GM18511 (cell line): ENCODE data around the gene PLEKHH1.

Source experiments
- ATAC-seq: cut with Tn5 transposase; IDR thresholded peaks from one replicate; pipeline ENCODE4 v1.9.1; 2021; ENCODE audit warnings: mild to moderate bottlenecking, moderate library complexity; ENCODE audit not compliant: unreplicated experiment

Gene PLEKHH1

DNA sequence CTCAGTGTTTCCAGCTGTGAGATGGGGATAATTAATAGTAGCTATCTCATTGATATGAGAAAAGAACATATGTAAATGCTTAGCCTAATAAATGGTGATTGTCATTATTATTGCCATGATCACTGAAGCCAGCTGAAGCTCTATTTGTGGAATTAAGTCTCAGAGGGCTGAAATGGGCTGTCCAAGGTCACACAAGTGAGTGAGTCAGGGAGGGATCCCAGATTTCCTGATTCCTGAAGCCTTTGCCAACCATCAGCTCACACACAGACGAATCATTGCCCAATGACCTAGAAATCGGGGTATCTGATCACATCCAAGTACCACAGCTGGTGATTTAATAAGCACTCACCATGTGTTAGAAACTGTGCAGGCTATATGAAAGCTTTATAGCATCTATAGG lies 23.0 kb upstream of the PLEKHH1 start:
- no peak for ATAC-seq

DNA sequence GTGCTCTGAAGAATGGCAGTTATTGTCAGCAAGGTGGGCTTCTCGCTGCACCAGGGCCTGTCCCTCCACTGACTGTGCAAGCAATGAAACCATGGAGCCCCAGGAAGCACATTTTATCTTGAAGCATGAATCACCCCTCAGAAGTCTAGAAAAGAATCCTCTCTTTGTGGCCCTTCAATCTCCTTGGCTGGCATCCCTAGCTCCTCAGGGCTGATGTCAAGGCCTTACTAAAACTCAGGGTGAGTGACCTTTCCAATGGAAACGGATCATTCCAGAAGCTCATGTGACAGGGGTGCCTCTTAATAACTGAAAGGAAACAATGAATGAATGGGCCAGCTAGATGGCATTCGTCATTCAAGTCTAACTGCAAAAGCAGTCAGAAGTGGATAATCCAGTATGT lies 22.3 kb upstream of the PLEKHH1 start:
- no peak for ATAC-seq

DNA sequence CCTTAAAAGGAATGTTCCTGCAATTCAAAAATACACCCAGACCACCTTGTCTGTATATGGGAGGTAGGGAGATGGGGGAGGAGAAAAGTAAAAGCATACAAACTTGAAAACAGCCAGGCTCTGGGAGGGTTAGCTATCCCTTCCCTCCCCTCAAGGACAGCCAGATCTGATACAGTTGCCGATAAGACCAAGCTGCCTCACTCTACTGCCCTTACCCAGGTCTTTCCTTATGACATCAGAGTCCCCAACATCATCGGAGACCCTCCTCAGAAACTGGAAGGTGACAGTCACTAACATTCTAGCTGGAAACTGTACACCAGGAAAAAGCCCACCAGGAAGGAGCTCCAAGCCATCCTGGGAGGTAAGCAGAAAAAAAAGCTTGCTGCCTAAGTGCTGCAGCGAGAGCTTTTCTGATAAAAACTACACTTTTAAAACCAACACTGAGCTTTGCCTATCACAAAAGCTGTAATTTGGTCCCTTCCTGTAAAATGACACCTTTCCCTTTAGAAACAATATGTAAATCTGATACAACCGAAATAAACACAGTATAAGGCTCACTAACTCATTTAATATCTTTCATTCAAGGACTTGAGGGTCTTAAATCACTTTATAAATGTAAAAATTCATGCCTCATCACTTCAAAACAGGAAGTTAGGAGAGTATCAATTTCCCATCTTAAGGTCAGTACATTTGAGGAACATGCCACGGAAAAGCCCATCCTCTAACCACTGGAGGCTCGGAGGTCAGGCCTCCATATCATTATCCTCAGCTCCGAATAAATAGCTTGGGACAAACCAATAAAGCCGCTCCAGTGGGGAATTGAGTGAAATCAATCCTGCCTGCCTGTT lies 20.4 kb upstream of the PLEKHH1 start:
- ATAC-seq, result no peak

DNA sequence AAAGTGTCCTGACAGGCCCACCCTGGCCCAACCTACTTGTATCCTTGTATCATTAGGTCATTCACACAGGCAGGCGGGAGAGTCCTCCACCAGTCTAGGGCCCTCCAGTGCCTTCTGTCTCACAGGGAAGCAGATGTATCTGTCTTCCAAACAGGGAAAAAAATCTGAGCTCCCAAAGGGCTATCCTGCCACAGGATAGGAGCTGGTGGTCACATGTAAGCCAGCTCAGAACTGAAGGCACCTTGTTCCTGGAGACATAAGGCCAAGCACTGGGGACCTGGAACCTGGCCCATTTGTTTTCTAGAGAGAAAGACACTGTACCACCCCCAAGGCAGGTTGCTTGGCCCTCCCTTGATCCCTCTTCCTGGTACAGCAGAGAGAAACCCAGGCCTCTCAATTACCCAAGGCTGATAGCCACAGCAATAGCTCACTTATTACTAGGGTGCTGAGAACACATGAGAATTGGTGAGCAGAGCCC lies 19.4 kb upstream of the PLEKHH1 start:
- no peak for ATAC-seq

DNA sequence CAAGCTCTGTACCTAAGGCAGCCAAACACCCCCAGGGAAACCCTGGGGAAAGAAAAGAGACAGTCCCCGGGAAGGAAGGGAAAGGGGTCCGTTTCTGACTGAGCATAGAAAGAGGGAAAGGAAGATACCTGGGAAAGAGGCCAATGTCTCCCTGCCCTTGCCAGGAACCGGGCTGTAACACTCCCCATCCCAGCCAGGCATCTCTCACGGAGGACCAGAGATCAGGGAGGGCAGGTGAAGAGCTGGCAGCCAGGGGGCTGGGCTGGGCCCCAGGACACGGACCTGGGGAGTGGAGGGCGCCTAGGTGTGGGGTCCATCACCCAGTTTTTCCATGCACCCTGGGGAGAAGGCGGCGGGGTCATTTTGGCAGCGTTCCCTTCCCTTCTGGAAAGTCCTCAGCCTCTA lies 18.9 kb upstream of the PLEKHH1 start:
- ATAC-seq, result no peak

DNA sequence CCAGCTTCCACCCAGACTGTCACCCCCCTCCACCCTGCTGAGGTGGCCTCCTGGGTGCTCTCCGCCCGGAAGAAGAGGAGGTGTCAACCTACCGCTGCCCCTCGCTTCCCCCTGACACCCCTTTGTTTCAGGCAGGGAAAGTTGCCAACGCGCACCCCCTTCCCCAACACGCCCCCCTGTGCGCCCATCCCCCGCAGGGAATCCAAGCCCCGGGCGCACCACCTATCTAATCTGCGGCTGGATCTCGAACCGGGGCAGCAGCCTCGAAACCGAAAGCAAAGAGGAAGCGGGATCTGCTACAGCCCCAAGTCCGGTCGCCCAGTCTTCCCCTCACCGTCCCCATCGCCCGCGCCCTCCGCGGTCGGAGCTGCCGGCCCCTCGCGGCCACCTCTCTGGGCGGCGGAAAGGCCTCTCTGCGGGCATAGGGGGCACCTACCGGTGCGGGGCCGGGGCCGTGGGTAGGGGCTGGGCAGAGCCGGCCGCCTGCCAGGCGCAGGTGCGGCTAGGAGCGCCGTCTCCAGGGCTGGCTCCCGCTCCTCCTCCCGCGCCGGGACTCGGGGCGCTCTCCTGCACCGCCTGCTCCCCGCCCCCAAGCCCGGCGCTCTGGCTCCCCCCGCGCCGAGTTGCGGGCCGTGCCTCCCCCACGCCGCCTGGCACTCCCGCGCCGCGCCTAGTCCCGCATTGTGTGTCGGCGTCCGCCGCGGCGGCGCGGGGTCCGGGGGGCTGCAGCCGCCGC lies 18.3 kb upstream of the PLEKHH1 start:
- ATAC-seq, result peak; percentile 54

DNA sequence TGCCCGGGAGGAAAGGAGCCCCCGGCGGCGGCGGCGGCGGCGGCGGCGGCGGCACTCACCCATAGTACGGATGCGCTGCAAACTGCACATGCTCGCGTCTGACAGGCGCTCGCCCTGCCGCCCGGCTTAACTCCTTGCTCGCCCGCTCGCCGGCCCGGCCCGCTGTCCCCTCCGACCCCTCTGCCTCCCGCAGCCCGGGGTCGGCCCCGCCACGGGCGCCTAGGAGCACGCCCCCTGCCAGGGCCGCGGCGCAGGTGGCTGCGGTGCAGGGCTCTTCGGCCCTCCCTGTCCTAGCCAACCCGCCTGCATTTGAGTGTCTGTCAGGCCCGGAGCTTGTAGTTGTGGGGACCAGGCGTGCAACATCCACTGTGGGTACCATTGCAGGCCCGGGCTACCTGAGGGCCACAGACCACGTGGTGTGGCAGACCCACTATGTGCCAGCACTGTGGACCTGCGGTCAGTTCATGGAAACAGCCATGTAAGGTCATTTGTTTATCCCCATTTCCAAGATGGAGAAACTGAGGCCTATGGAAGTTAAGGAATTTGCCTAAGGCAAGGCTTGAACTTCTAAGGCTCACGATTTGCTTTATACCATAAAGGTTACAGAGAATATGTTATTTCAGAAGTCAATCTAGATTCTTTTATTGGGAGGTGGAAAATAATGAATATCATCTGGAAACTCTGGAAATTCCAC lies 17.6 kb upstream of the PLEKHH1 start:
- peak; percentile 51 for ATAC-seq

DNA sequence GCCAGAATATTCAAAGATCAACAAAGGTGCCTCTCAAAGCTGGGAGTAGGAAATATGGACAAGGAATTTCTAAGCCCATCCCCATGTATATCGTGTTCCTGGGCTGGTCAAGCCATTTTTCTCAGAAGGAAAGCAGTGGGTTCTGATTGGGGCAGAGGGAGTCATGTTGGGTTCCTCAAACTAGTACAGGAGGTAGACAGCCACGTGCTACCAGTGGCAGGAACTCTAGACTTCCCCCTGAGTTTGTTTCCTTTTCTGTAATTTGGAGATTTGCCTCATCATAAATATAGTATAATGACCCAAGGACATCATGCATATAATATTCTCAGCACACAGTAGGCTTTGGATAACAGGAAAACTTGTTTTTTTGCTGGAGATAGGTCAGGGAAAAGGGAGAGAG lies 16.4 kb upstream of the PLEKHH1 start:
- ATAC-seq, result no peak

DNA sequence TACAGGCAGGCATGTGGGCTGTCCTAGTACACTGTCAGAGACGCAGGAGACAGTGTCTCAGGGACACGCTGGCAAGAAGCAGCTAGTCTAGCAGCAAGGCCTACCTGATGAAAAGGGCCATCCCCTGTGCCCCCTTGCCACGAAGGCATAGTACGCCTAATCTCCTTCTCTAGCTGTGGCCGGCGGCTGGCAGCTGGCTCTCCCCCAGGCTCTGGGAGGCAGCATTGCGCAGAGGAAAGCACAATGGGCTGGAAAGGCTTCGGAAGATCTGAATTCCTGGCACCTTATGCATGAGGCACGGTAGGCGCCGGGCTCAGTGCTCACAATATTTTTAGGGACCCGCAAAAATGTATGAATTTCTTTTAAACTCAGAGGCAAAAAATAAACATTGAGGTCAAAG lies 16.0 kb upstream of the PLEKHH1 start:
- ATAC-seq, result no peak

DNA sequence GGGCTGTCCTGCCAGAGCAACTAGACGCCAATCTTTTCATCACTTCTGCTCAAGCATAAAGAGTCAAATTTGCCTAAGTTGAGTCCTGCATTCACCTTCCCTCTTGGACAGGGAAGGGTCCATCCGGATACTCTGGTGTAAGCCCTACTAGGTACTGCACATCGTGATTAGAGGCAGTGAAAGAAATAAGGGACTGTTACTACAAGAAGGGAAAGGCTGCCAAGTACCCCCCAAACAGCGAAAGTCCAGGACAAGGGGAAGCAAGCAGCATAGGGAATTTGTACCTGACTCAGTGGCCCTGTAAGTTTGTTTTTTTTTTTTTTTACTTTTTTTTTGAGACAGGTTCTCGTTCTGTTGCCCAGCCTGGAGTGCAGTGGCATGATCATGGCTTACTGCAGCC lies 13.7 kb upstream of the PLEKHH1 start:
- ATAC-seq, result no peak

DNA sequence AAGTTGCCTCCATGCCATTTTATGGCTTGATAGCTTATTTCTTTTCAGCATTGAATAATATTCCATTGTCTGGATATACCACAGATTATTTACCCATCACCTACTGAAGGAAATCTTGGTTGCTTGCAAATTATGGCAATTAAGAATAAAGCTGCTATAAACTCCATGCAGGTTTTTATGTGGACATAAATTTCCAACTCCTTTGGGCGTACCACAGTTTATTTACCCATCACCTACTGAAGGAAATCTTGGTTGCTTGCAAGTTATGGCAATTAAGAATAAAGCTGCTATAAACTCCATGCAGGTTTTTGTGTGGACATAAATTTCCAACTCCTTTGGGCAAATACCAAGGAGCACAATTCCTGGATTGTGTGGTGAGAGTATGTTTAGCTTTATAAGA lies 12.6 kb upstream of the PLEKHH1 start:
- no peak for ATAC-seq

DNA sequence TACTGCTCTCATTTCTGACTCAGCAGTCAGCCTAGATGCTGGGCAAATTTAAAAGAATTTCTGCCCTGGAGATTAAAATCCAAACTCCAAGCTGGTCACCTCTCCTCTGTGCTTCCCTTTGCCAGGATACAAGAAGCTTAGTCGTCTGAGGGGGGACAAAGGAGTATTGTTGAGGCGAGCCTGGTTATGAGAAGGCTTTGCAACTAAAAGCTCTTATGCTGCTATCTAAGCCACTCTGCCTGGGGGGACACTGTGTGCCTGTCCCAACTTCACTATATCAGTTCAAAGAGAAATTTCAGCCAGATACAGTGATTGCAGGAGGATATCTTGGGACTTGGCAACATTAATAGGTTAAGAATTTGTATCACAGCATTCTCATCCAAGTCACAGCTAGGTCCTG lies 10.8 kb upstream of the PLEKHH1 start:
- ATAC-seq, result no peak

DNA sequence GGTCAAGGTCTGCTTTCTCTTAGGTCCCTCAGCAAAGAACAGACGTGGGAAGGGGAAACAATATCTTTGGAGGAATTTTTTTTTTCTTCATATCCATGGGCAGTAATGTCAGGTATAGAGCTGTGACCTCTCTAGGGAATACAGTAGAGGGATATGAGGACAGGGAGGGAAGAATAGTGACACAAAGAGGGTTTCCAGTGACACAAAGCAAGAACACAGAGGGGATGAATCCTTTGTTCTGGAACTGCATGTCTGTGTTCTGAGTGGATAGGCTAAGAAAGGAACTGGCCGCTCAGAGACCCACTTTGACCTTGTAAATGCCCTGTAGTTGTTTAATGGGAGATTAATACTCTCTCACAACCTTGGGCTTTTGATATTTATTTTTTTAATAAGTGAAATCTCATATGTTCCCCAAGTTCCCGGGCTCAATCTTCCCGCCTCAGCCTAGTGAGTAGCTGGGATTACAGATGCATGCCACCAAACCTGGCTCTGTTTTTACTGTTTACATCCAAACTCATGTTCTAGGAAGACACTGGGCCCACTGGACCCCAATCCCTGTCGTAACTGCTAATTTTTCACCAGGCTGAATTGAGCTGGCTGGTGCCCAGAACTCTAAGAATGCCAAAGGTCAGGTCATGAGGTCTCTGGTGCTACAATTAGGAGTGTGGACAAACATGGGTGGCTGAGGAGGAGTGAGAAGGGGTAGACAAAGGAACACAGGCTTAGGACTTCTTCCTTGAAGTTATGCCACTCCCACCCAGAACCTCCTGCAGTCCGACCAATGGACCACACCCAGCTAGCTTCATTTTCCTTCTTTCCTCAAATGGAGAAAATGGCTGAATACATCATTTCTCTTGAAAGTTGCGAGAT lies 9.1 kb upstream of the PLEKHH1 start:
- ATAC-seq, result no peak

DNA sequence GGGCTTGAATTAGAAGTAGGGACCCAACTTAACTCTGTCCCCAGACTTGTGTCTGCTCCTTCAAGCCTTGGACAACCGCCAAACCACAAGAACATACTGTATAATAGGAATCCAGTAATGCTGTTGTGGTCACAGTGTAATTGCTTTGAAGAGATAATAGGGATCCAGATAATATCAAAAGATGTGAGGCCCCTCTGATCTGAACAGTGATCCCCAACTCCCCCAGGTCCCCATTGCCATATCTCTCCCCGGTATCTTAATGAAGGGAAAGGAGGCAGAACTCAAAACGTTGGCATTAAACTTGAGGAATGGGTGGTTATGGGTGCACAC lies 8.5 kb upstream of the PLEKHH1 start:
- ATAC-seq, result no peak

DNA sequence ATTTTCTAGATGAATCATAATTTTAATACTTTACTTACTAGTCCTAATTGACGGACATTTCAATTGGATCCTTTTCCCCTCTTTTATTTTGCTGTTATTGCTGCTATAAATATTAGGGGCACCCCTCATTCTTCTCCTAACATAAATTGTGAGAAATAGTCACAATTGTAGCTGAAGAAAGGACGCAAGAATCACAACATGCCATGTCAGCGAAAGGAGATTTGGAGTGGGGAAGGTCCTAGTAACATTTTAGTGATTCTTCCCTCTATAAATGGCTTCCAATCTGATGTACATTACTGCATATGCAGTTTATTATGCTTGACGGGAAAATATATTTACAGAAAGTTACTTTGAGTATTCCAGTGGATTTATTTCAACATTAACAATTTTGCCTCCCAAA lies 7.7 kb upstream of the PLEKHH1 start:
- ATAC-seq, result no peak

DNA sequence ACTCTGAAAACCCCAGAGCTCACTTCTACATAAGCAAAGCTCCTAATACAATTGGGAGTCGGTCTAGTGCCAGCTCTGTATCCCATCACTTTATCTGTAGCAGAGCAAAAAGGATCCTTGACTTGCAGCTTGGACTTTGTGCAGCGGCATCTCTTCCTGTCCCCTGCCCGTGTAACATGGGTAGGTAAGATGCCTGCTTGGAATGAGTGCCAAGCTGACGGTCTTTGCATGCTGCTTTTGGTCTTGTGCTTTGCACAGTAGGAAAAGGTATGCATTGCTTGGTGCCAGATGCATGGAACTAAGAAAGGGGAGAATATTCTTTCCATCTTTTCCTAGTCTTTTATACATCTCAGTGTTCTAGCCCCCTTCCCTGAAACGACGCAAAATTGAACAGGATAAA lies 6.9 kb upstream of the PLEKHH1 start:
- no peak for ATAC-seq

DNA sequence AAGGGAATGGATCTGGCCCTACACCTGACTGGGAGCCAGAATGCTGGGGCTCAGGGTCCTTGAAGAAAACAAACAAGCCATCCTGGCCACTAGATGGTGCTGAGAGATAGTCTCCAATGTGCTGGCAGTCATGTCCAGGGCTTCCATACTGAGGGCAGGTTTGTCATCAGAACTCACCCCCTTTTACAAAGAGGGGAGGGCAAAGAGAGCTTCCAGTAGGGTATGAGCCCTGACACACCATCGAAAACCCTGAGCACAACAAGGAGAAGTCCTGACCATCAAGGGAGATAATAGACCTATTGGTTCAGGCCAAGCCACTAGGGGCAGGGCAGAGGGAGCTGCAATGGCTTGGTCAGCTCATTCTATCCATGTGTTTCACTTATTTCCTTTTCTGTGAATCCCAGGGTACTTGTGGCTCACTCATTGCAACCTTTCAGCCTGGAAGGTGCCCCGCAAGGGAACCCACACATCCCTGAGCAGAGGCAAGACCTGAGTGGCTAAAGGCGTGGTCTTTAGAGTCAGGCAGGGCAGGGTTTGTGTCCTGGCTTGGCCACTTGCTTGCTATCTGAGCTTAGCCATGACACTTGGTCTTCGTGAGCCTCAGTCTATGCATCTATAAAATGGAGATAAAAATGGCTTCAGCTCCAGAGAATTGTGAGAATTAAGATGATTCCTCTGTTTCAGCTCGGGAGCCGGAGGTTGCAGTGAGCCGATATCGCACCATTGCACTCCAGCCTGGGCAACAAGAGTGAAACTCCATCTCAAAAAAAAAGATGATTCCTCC lies 6.2 kb upstream of the PLEKHH1 start:
- peak; percentile 58 for ATAC-seq

DNA sequence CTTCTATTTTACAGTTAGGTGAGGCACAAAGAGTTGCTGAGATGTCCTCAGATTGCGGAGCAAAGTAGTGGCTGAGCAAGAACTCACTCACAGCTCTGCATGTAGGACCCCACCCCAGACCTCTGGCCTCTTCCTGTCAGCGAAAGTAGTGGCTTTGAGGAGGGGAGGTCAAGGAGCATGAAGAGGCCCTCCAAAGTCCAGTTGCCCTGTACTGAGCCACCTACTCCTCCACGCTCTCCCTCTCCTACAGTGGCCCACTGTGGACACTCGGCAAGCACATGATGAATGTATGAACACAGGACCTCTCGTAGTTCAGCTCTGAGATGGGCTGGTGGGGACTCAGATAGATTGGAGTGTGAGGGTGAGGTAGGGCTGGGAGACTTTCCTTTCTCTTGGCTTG lies 5.3 kb upstream of the PLEKHH1 start:
- no peak for ATAC-seq

DNA sequence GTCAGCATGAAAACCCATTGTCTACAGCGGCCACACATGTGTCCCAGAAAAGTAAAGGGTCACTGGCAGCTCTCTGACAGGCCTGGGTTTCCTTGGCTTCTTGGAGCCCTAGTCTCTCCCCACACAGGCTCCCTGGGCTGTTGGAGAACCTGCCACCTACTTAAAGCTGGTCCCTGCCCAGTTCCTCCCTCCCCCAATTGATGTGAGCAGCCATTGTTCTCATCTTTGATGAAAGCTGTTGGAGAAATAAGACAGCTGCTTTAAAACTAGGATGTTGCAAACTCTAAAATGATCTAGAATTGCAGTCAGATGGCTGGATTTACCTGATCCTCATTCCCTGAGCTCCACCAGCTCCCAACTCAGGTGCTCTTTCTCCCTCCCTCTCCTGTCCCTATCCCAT lies 4.8 kb upstream of the PLEKHH1 start:
- ATAC-seq, result no peak
